Measurements from ENCODE around the gene NYAP2.

GRCh38 chr2:225462417-225462816 lies 62.9 kb downstream of the NYAP2 start:
- TF ChIP-seq CTCF (IDR thresholded peaks at IDR 0.05): no peak
- TF ChIP-seq POLR2A (IDR thresholded peaks at IDR 0.05): no peak
- no peak for TF ChIP-seq POLR2AphosphoS5 (IDR thresholded peaks at IDR 0.05)

Measured in gastroesophageal sphincter (tissue), 3 donors.